ENCODE measurements around the gene PEX7.

PEX7 gene

GRCh38 chr6:136783495-136784270 is 38.7 kb upstream of the PEX7 start:
- Histone ChIP-seq H2BK5ac (ENCODE audit: low read depth, low read length, poor library complexity, severe bottlenecking) (no peak overlapping the region), H3K36me3 (ENCODE audit: control insufficient read depth in 1 of 2, insufficient read depth in 2 of 2, low read depth in 1 of 2, low read length in 2 of 2) (no peaks in the 10 kb centered on the region), H4K8ac (ENCODE audit: low read length) (peak overlapping the region; percentile 76), H3K4me3 (ENCODE audit: insufficient read depth in 1 of 2, low read depth in 1 of 2, low read length in 2 of 2) (no peak overlapping the region), H3K4ac (ENCODE audit: low read depth in 1 of 2, low read length in 2 of 2) (peak overlapping the region; percentile 3 to 79), H3K27ac (ENCODE audit: low read length, poor library complexity, severe bottlenecking) (no peak overlapping the region), H4K91ac (ENCODE audit: low read length) (no peak overlapping the region), H3K27me3 (ENCODE audit: control insufficient read depth in 1 of 2, insufficient read depth in 1 of 2, low read length in 2 of 2) (no peaks in the 10 kb centered on the region), H2BK120ac (ENCODE audit: low read depth, low read length) (no peak overlapping the region), H2BK15ac (ENCODE audit: low read depth, poor library complexity, severe bottlenecking) (no peak overlapping the region), H3K79me1 (replicated peaks; ENCODE audit: low read length, poor library complexity, severe bottlenecking) (peaks cover 23% of the 10 kb centered on the region), H2BK12ac (ENCODE audit: low read length in 2 of 2) (no peak overlapping the region), H2AK5ac (ENCODE audit: low read length, severe bottlenecking) (no peak overlapping the region), H3K9ac (ENCODE audit: low read length) (no peak overlapping the region), H2AFZ (ENCODE audit: low read depth, low read length) (no peak overlapping the region), H3K18ac (ENCODE audit: low read depth in 1 of 2, low read length in 2 of 2) (peak overlapping the region; percentile 35 to 93), H3K4me1 (ENCODE audit: control insufficient read depth, insufficient read depth, low read depth, low read length) (peaks cover 8% of the 10 kb centered on the region), H3K14ac (ENCODE audit: low read length in 2 of 2) (no peak overlapping the region), H3K23ac (ENCODE audit: low read length in 2 of 2) (no peak overlapping the region), H3K4me2 (ENCODE audit: low read length, poor library complexity, severe bottlenecking) (no peak overlapping the region), H3K9me3 (ENCODE audit: control insufficient read depth, low read length) (no peaks in the 10 kb centered on the region)
- DNase-seq = no peak
- WGBS = 88% methylated on average over 9 of the region's 9 CpGs

DNA sequence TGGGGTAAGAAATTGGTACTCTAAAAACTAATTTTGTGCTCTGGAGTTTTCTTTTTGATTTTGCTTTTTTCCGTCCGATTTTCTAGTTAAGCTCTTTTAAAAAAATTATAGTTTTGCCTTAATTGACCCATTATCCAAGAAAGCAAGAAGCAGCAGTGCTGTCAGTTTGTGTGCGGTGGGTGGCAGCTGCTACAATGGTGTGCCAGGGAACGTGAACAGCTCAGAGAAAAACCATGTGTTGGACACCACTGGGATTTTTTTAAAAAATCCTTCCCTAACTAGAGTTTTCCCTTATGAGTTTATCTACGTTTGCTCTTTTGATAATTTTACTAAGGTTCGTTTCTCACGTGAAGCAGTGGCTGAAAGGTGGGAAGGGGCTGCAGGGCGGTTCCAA is 38.1 kb upstream of the PEX7 start:
- no peak overlapping the region for H3K23ac ChIP-seq (ENCODE audit: low read length in 2 of 2)
- no peaks in the 10 kb centered on the region for H3K9me3 ChIP-seq (ENCODE audit: control insufficient read depth, low read length)
- no peak overlapping the region for H3K4me2 ChIP-seq (ENCODE audit: low read length, poor library complexity, severe bottlenecking)
- no peak overlapping the region for H2BK12ac ChIP-seq (ENCODE audit: low read length in 2 of 2)
- no peak overlapping the region for H2BK5ac ChIP-seq (ENCODE audit: low read depth, low read length, poor library complexity, severe bottlenecking)
- H2BK120ac ChIP-seq (ENCODE audit: low read depth, low read length) = no peak overlapping the region
- H2AFZ ChIP-seq (ENCODE audit: low read depth, low read length) = no peak overlapping the region
- no peak overlapping the region for H2BK15ac ChIP-seq (ENCODE audit: low read depth, poor library complexity, severe bottlenecking)
- peaks cover 8% of the 10 kb centered on the region for H3K4me1 ChIP-seq (ENCODE audit: control insufficient read depth, insufficient read depth, low read depth, low read length)
- no peak overlapping the region for H3K4me3 ChIP-seq (ENCODE audit: insufficient read depth in 1 of 2, low read depth in 1 of 2, low read length in 2 of 2)
- H3K18ac ChIP-seq (ENCODE audit: low read depth in 1 of 2, low read length in 2 of 2) = no peak overlapping the region
- H3K79me1 ChIP-seq (replicated peaks; ENCODE audit: low read length, poor library complexity, severe bottlenecking) = peaks cover 24% of the 10 kb centered on the region
- no peaks in the 10 kb centered on the region for H3K36me3 ChIP-seq (ENCODE audit: control insufficient read depth in 1 of 2, insufficient read depth in 2 of 2, low read depth in 1 of 2, low read length in 2 of 2)
- WGBS = 96% methylated on average over 8 of the region's 8 CpGs
- no peak overlapping the region for H2AK5ac ChIP-seq (ENCODE audit: low read length, severe bottlenecking)
- no peak overlapping the region for H3K9ac ChIP-seq (ENCODE audit: low read length)
- no peak overlapping the region for H3K27ac ChIP-seq (ENCODE audit: low read length, poor library complexity, severe bottlenecking)
- H3K4ac ChIP-seq (ENCODE audit: low read depth in 1 of 2, low read length in 2 of 2) = no peak overlapping the region
- H4K91ac ChIP-seq (ENCODE audit: low read length) = no peak overlapping the region
- H4K8ac ChIP-seq (ENCODE audit: low read length) = no peak overlapping the region
- H3K27me3 ChIP-seq (ENCODE audit: control insufficient read depth in 1 of 2, insufficient read depth in 1 of 2, low read length in 2 of 2) = no peaks in the 10 kb centered on the region
- DNase-seq = no peak
- no peak overlapping the region for H3K14ac ChIP-seq (ENCODE audit: low read length in 2 of 2)

DNA sequence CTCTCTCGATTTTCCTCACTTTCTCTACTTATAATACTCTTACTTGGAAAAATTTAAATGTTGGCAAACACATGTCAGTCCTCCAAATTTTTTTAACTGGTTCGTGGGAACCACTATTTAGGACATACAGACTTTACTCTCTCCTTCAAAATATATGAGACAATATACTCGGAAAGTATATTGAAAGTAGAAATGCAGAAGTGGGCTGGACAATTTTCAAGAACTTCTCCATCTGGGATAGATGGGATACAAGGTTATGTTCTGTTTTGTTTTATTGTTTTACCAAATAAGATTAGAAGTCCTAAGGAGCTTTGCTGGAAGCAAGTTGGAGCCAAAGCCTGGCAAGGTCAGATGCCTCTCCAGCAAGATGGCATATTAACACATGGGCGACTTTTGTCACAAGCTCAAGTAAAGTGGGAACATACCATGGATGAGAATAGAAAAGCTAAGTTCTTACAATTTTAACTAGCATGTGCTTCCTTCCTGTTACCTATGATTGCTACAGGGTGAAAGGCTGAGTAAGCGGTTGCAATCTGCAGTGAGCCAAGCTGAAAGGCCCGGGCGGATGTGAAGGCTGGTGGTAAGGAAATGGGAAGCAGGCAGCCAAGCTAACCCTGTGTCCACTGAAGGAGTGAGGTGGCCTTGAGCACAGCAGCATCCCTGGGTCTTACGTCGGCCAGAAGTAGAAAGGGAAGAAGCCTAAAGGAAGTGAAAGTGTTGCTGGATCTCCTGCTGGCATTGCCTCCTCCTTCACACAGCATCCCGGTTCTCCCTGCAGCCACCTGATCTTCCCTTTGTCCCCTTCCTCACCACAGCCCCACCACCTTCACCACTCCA is 37.3 kb upstream of the PEX7 start:
- Histone ChIP-seq H3K9ac (ENCODE audit: low read length) (no peak overlapping the region), H3K27me3 (ENCODE audit: control insufficient read depth in 1 of 2, insufficient read depth in 1 of 2, low read length in 2 of 2) (no peaks in the 10 kb centered on the region), H2BK5ac (ENCODE audit: low read depth, low read length, poor library complexity, severe bottlenecking) (no peak overlapping the region), H2BK120ac (ENCODE audit: low read depth, low read length) (no peak overlapping the region), H2AK5ac (ENCODE audit: low read length, severe bottlenecking) (no peak overlapping the region), H3K14ac (ENCODE audit: low read length in 2 of 2) (no peak overlapping the region), H3K4me2 (ENCODE audit: low read length, poor library complexity, severe bottlenecking) (no peak overlapping the region), H3K23ac (ENCODE audit: low read length in 2 of 2) (no peak overlapping the region), H2BK12ac (ENCODE audit: low read length in 2 of 2) (peak overlapping the region in 1 of 2 experiments; percentile 33), H3K27ac (ENCODE audit: low read length, poor library complexity, severe bottlenecking) (no peak overlapping the region), H2AFZ (ENCODE audit: low read depth, low read length) (no peak overlapping the region), H3K79me1 (replicated peaks; ENCODE audit: low read length, poor library complexity, severe bottlenecking) (peaks cover 22% of the 10 kb centered on the region), H3K18ac (ENCODE audit: low read depth in 1 of 2, low read length in 2 of 2) (peak overlapping the region in 1 of 2 experiments; percentile 61), H2BK15ac (ENCODE audit: low read depth, poor library complexity, severe bottlenecking) (peak overlapping the region; percentile 29), H4K91ac (ENCODE audit: low read length) (peak overlapping the region; percentile 2), H3K4me3 (ENCODE audit: insufficient read depth in 1 of 2, low read depth in 1 of 2, low read length in 2 of 2) (no peak overlapping the region), H3K4ac (ENCODE audit: low read depth in 1 of 2, low read length in 2 of 2) (peak overlapping the region in 1 of 2 experiments; percentile 13), H4K8ac (ENCODE audit: low read length) (peak overlapping the region; percentile 0), H3K4me1 (ENCODE audit: control insufficient read depth, insufficient read depth, low read depth, low read length) (peaks cover 8% of the 10 kb centered on the region), H3K36me3 (ENCODE audit: control insufficient read depth in 1 of 2, insufficient read depth in 2 of 2, low read depth in 1 of 2, low read length in 2 of 2) (no peaks in the 10 kb centered on the region), H3K9me3 (ENCODE audit: control insufficient read depth, low read length) (no peaks in the 10 kb centered on the region)
- 94% methylated on average over 9 of the region's 10 CpGs for WGBS
- DNase-seq = no peak

GRCh38 chr6:136786658-136787057 is 35.7 kb upstream of the PEX7 start:
- Histone ChIP-seq H2BK12ac (ENCODE audit: low read length in 2 of 2) (peak overlapping the region; percentile 49 to 51), H2BK5ac (ENCODE audit: low read depth, low read length, poor library complexity, severe bottlenecking) (no peak overlapping the region), H3K4me2 (ENCODE audit: low read length, poor library complexity, severe bottlenecking) (no peak overlapping the region), H3K27ac (ENCODE audit: low read length, poor library complexity, severe bottlenecking) (no peak overlapping the region), H3K36me3 (ENCODE audit: control insufficient read depth in 1 of 2, insufficient read depth in 2 of 2, low read depth in 1 of 2, low read length in 2 of 2) (no peaks in the 10 kb centered on the region), H2BK120ac (ENCODE audit: low read depth, low read length) (no peak overlapping the region), H2AK5ac (ENCODE audit: low read length, severe bottlenecking) (no peak overlapping the region), H3K27me3 (ENCODE audit: control insufficient read depth in 1 of 2, insufficient read depth in 1 of 2, low read length in 2 of 2) (no peaks in the 10 kb centered on the region), H2AFZ (ENCODE audit: low read depth, low read length) (no peak overlapping the region), H3K18ac (ENCODE audit: low read depth in 1 of 2, low read length in 2 of 2) (peak overlapping the region in 1 of 2 experiments; percentile 28), H4K91ac (ENCODE audit: low read length) (peak overlapping the region; percentile 48), H4K8ac (ENCODE audit: low read length) (no peak overlapping the region), H3K4me1 (ENCODE audit: control insufficient read depth, insufficient read depth, low read depth, low read length) (peaks cover 11% of the 10 kb centered on the region), H2BK15ac (ENCODE audit: low read depth, poor library complexity, severe bottlenecking) (no peak overlapping the region), H3K23ac (ENCODE audit: low read length in 2 of 2) (no peak overlapping the region), H3K79me1 (replicated peaks; ENCODE audit: low read length, poor library complexity, severe bottlenecking) (peaks cover 26% of the 10 kb centered on the region), H3K14ac (ENCODE audit: low read length in 2 of 2) (peak overlapping the region in 1 of 2 experiments; percentile 77), H3K9ac (ENCODE audit: low read length) (no peak overlapping the region), H3K4me3 (ENCODE audit: insufficient read depth in 1 of 2, low read depth in 1 of 2, low read length in 2 of 2) (no peak overlapping the region), H3K4ac (ENCODE audit: low read depth in 1 of 2, low read length in 2 of 2) (peak overlapping the region in 1 of 2 experiments; percentile 33), H3K9me3 (ENCODE audit: control insufficient read depth, low read length) (no peaks in the 10 kb centered on the region)
- 98% methylated on average over 6 of the region's 6 CpGs for WGBS
- no peak for DNase-seq
